HepG2 (cell line): ENCODE data around the gene NHP2. TPM values are rescaled to one million over a fixed set of nuclear protein-coding genes. Genes with fewer than 3 reads are reported as not detected.

Source experiments
- ATAC-seq: fragments of 200-7000 bp; cut with Tn5 transposase; 3 replicates; pipeline ENCODE4 v1.9.1; 2020; ENCODE audit warnings: mild to moderate bottlenecking, moderate library complexity
- BruUV-seq: library from RNA; stranded (reverse); fragments of 400-500 nt; replicated peaks from 2 replicates; lab custom pipeline; 2021; lab: Mats Ljungman, UMichigan
- CTCF ChIA-PET: fragments of 300-600 bp; formaldehyde crosslinking; extraction: SDS; loops from one replicate; lab custom pipeline; 2021; ENCODE audit warnings: low total read pairs, inconsistent platforms, low intra/inter-chr PET ratio; lab: Yijun Ruan, JAX
- POLR2A ChIA-PET: fragments of 350-600 bp; sonication (Branson Sonifier 250); formaldehyde crosslinking; loops from one replicate; lab custom pipeline; 2020; ENCODE audit warnings: antibody characterized with exemption, inconsistent platforms; lab: Yijun Ruan, JAX
- DNase-seq: peaks from one replicate; pipeline ENCODE4 v3.0.0-alpha.2; 2015; ENCODE audit warnings: low spot score
- FAIRE-seq: peaks from 3 replicates; lab custom pipeline; 2011; peaks lifted over from hg19 to GRCh38; lab: Jason Lieb, UNC
- H2AFZ ChIP-seq: one replicate; pipeline ENCODE4 v1.6.1; 2011; ENCODE audit warnings: low read length, inconsistent platforms
- H3K27ac ChIP-seq: fragments of 300-600 bp; 3 replicates; pipeline ENCODE4 v1.8.0; 2011; ENCODE audit warnings: mixed run types, mild to moderate bottlenecking, mixed read lengths, low read length, inconsistent platforms; ENCODE audit not compliant: insufficient read depth; ENCODE audit errors: extremely low read length
- H3K27me3 ChIP-seq, 2 experiments: fragments of 200-600 bp in 1 of 2; 2 replicates in 1 of 2; 3 replicates in 1 of 2; pipeline versions ENCODE4 v1.6.0 to v1.8.0; 2011; ENCODE audit warnings: low read length in 2 of 2, mild to moderate bottlenecking in 2 of 2, moderate library complexity in 2 of 2, inconsistent platforms in 1 of 2; ENCODE audit not compliant: insufficient read depth in 2 of 2, control insufficient read depth in 1 of 2
- H3K36me3 ChIP-seq, 2 experiments: fragments of 200-600 bp in 1 of 2; replicated peaks in 1 of 2; 2 replicates in 1 of 2; 3 replicates in 1 of 2; pipeline versions ENCODE4 v1.5.1 to v1.8.0; 2011; ENCODE audit warnings: low read length in 2 of 2, inconsistent platforms in 1 of 2; ENCODE audit not compliant: insufficient read depth in 2 of 2, control insufficient read depth in 1 of 2
- H3K4me1 ChIP-seq: 2 replicates; pipeline ENCODE4 v1.5.1; 2012; ENCODE audit warnings: low read length, inconsistent platforms; ENCODE audit not compliant: insufficient read depth
- H3K4me2 ChIP-seq: 2 replicates; pipeline ENCODE4 v1.6.0; 2011; ENCODE audit warnings: low read depth, low read length, inconsistent platforms
- H3K4me3 ChIP-seq, 3 experiments: fragments of 200-600 bp in 1 of 3; sonication (generic), shearing (Covaris generic) in 1 of 3; replicated peaks in 1 of 3; 2 replicates each; pipeline ENCODE4 v1.5.1; 2011 to 2016; ENCODE audit warnings: low read length in 3 of 3, inconsistent platforms in 2 of 3, low read depth in 2 of 3, mild to moderate bottlenecking in 2 of 3, control low read depth in 1 of 3, mixed read lengths in 1 of 3; ENCODE audit not compliant: insufficient read depth in 1 of 3
- H3K79me2 ChIP-seq: one replicate; pipeline ENCODE4 v1.6.1; 2011; ENCODE audit warnings: low read length, inconsistent platforms; ENCODE audit not compliant: insufficient read depth
- H3K9ac ChIP-seq: 2 replicates; pipeline ENCODE4 v1.6.0; 2011; ENCODE audit warnings: mild to moderate bottlenecking, low read depth, low read length, inconsistent platforms; ENCODE audit not compliant: insufficient read depth
- H3K9me3 ChIP-seq: 2 replicates; pipeline ENCODE4 v1.5.1; 2012; ENCODE audit warnings: mild to moderate bottlenecking, low read length
- H4K20me1 ChIP-seq: 2 replicates; pipeline ENCODE4 v1.6.0; 2011; ENCODE audit warnings: inconsistent platforms, mild to moderate bottlenecking, low read length, moderate library complexity; ENCODE audit not compliant: insufficient read depth
- ATAD3A ChIP-seq: sonication (generic); formaldehyde crosslinking; IDR thresholded peaks from 2 replicates; pipeline ENCODE4 v1.4.0; 2020; ENCODE audit warnings: missing genetic modification reagents
- RARA ChIP-seq: IDR thresholded peaks from 2 replicates; pipeline ENCODE4 v1.6.1; 2016; ENCODE audit warnings: missing genetic modification reagents, missing compliant biosample characterization
- SOX6 ChIP-seq, 2 experiments: fragments of 450-650 bp in 1 of 2; sonication (generic) in 1 of 2; formaldehyde crosslinking in 1 of 2; IDR thresholded peaks; 2 replicates each; pipeline versions ENCODE4 v1.4.0 to v1.6.1; 2017 to 2020; ENCODE audit warnings: antibody characterized with exemption in 1 of 2, mild to moderate bottlenecking in 1 of 2, missing genetic modification reagents in 1 of 2
- ZMAT3 ChIP-seq: sonication (generic); formaldehyde crosslinking; conservative IDR thresholded peaks from 2 replicates; pipeline ENCODE4 v1.7.0; 2021; ENCODE audit warnings: missing genetic modification reagents
- ZNF850 ChIP-seq: sonication (generic); formaldehyde crosslinking; conservative IDR thresholded peaks from 2 replicates; pipeline ENCODE4 v1.9.0; 2021; ENCODE audit warnings: mild to moderate bottlenecking, missing genetic modification reagents
- ZSCAN21 ChIP-seq: sonication (generic); formaldehyde crosslinking; IDR thresholded peaks from 2 replicates; pipeline ENCODE4 v1.8.0; 2022; ENCODE audit warnings: mild to moderate bottlenecking, missing genetic modification reagents, moderate library complexity, borderline replicate concordance
- WGBS: methylation state at CpG from one replicate; pipeline ENCODE4 v1.1.6; 2017; ENCODE audit warnings: low lambda C conversion rate; 5-methylcytosine and 5-hydroxymethylcytosine counted together
- in situ Hi-C: cut with HindIII; loops from 2 replicates; pipeline ENCODE4 v1.10.0; 2017; ENCODE audit warnings: low pct_unique_long_range_greater_than_20kb; ENCODE audit not compliant: extremely low pct_ligation_motif_present
- intact Hi-C: fragments of 100-400 bp; cut with micrococcal nuclease; formaldehyde crosslinking; loops from one replicate; pipeline ENCODE4 v1.10.0; 2022; ENCODE audit not compliant: unreplicated experiment
- polyA plus RNA-seq, 8 experiments: library from polyadenylated mRNA; depleted of rRNA in 3 of 8; stranded (reverse) in 7 of 8; unstranded in 1 of 8; fragments of >200 nt; fragmentation: Illumina TruSeq in 4 of 8; extraction: Trizol in 4 of 8; gene quantifications; 2 replicates each; pipeline versions ENCODE4 v1.2.1 to v1.2.3, GENCODE V29; 2011 to 2016; ENCODE audit warnings: low read depth in 4 of 8, missing spikeins in 1 of 8, mixed read lengths in 1 of 8; ENCODE audit not compliant: insufficient read depth in 1 of 8
- total RNA-seq, 5 experiments: library from RNA; depleted of rRNA; stranded (reverse); fragments of >200 nt; fragmentation: Illumina TruSeq; extraction: Trizol; gene quantifications; 2 replicates each; pipeline ENCODE4 v1.2.3, GENCODE V29; 2016; ENCODE audit warnings: low read depth in 1 of 5
- TF ChIP-seq, protein P1 (sequence below): sonication (generic); formaldehyde crosslinking; conservative IDR thresholded peaks from 2 replicates; pipeline ENCODE4 v1.4.0; 2020; ENCODE audit warnings: missing genetic modification reagents

Gene NHP2
- total and polyA plus RNA-seq, 2 of the 13 experiments (the other 11 are each of a cell fraction or from before 2014, with no cell fraction given): 56.2 to 96.1 TPM

DNA sequence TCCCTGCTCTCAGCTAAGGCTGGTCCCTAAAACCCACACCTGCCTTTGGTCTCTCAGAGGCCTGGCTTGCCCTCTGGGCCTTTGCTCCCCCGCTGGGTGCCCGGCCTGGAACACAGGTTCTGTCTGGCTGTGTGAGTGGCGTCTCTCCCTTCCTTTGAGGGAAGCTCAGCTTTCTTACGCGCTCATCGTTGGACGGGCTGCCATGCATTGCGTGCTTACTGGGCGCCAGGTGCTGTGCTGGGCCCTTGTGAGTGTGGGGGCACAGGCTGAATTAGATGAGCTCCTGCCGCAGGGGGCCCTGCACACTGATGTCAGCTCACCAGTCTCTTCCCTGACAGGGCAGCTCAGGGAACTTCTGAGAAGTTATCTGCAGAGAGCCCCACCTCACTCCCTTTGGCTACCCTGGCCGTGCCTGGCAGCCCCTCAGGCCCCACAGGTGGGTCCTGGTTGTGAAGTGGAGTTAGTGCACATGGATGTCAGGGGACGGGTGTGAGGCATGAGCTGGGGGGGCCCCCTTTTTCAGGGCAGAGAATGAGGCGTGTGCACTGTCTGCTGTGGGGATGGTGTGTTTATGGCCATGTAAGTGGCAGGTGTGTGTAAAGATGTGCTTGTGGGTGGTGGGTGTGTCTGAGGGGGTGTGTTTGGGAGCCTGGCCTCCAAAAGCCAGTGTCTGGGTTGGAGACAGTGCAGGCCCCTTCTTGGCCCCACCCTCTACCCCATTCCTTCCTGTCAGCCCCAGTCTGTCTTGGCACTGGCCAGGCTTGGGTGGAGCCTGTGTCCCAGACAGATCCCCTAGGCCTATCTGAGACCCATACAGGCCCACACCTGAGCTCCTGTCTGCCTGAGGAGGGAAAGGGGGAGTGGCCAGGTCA lies 30.4 kb downstream of the NHP2 start:
- TF ChIP-seq SOX6 (IDR thresholded peaks at IDR 0.05): no peak
- TF ChIP-seq SOX6 (CRISPR knock-in tag; IDR thresholded peaks at IDR 0.05): no peak
- TF ChIP-seq RARA (CRISPR knock-in tag): no peak
- TF ChIP-seq ZNF850 (CRISPR knock-in tag): no peak
- no peak for TF ChIP-seq ZSCAN21 (CRISPR knock-in tag)
- TF ChIP-seq ZMAT3 (CRISPR knock-in tag): no peak
- TF ChIP-seq, protein P1, sequence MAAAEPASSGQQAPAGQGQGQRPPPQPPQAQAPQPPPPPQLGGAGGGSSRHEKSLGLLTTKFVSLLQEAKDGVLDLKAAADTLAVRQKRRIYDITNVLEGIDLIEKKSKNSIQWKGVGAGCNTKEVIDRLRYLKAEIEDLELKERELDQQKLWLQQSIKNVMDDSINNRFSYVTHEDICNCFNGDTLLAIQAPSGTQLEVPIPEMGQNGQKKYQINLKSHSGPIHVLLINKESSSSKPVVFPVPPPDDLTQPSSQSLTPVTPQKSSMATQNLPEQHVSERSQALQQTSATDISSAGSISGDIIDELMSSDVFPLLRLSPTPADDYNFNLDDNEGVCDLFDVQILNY: no peak
- no peak for TF ChIP-seq ATAD3A (CRISPR knock-in tag)
- Histone ChIP-seq H3K4me1 (peaks cover 5% of the 10 kb centered on the region; the same call in 1 of the 2 replicates), H2AFZ (no peak overlapping the region), H3K4me2 (no peak overlapping the region), H3K36me3 (no peaks in the 10 kb centered on the region), H3K79me2 (no peaks in the 10 kb centered on the region), H3K27me3 (peaks cover 8 to 37% of the 10 kb centered on the region in 2 experiments; a peak in 4 of 5 replicates), H3K27ac (no peak overlapping the region), H4K20me1 (no peaks in the 10 kb centered on the region), H3K9me3 (no peaks in the 10 kb centered on the region), H3K9ac (no peak overlapping the region), H3K4me3 (no peak overlapping the region)
- DNase-seq: no peak
- WGBS: 24% methylated on average over 4 of the region's 13 CpGs
- no TSS peak for BruUV-seq
- ChIA-PET POLR2A (no interaction called here), CTCF (no interaction called here)
- no peak for ATAC-seq
- intact Hi-C loops (no loop called here), in situ Hi-C loops (no loop called here)
- FAIRE-seq: no peak
